Muscle layer of colon (tissue), 2 donors: ENCODE results near the gene STUB1.
"Not testable (repeated sequence)": the region's sequence is repeated elsewhere in the genome, so short reads cannot be mapped to it uniquely, and the experiment has no call there.

ENCODE experiments used
- H3K27ac ChIP-seq: one replicate; pipeline ENCODE4 v1.7.0; 2013; ENCODE audit warnings: low read depth, mild to moderate bottlenecking, low read length, moderate library complexity
- H3K27me3 ChIP-seq, 2 donors: one replicate each; pipeline ENCODE4 v1.7.0; 2013; ENCODE audit warnings: low read length in 2 of 2, mild to moderate bottlenecking in 2 of 2; ENCODE audit not compliant: insufficient read depth in 2 of 2, control insufficient read depth in 1 of 2
- H3K36me3 ChIP-seq: one replicate; pipeline ENCODE4 v1.7.0; 2013; ENCODE audit warnings: mild to moderate bottlenecking, low read length; ENCODE audit not compliant: insufficient read depth
- H3K4me1 ChIP-seq: one replicate; pipeline ENCODE4 v1.7.0; 2013; ENCODE audit warnings: mild to moderate bottlenecking, low read length; ENCODE audit not compliant: insufficient read depth
- H3K4me3 ChIP-seq, 2 donors: one replicate each; pipeline ENCODE4 v1.7.0; 2013; ENCODE audit warnings: low read length in 2 of 2, low read depth in 1 of 2, mild to moderate bottlenecking in 1 of 2, moderate library complexity in 1 of 2
- H3K9ac ChIP-seq: one replicate; pipeline ENCODE4 v1.7.0; 2013; ENCODE audit warnings: low read length
- H3K9me3 ChIP-seq: one replicate; pipeline ENCODE4 v1.7.0; 2013; ENCODE audit warnings: mild to moderate bottlenecking, low read length
- donor health status: abdominal sarcoma.
- donor health status: Adenocarcinoma of cecum.

STUB1 gene

GRCh38 chr16:706189-707061 is 26.2 kb downstream of the STUB1 start:
- Histone ChIP-seq H3K4me3 (no peak overlapping the region), H3K9ac (no peak overlapping the region), H3K27ac (no peak overlapping the region), H3K9me3 (no peaks in the 10 kb centered on the region), H3K27me3 (peaks cover 57 to 92% of the 10 kb centered on the region in 2 donors), H3K36me3 (no peaks in the 10 kb centered on the region), H3K4me1 (no peaks in the 10 kb centered on the region)

GRCh38 chr16:707062-707538 is 26.9 kb downstream of the STUB1 start:
- Histone ChIP-seq H3K9ac (no peak overlapping the region), H3K27ac (no peak overlapping the region), H3K9me3 (no peaks in the 10 kb centered on the region), H3K4me1 (no peaks in the 10 kb centered on the region), H3K27me3 (peaks cover 59 to 88% of the 10 kb centered on the region in 2 donors), H3K36me3 (no peaks in the 10 kb centered on the region), H3K4me3 (no peak overlapping the region)

- no peaks in the 10 kb centered on the region for H3K9me3 ChIP-seq
- H3K36me3 ChIP-seq, result no peaks in the 10 kb centered on the region
- no peak overlapping the region for H3K9ac ChIP-seq
- H3K4me1 ChIP-seq, result no peaks in the 10 kb centered on the region
- no peak overlapping the region for H3K4me3 ChIP-seq
- H3K27ac ChIP-seq, result no peak overlapping the region
- peaks cover 57 to 79% of the 10 kb centered on the region in 2 donors for H3K27me3 ChIP-seq
Observed at GRCh38 chr16:708019-708418, 27.8 kb downstream of the STUB1 start.

- no peaks in the 10 kb centered on the region for H3K4me1 ChIP-seq
- H3K27me3 ChIP-seq, result peaks cover 50 to 69% of the 10 kb centered on the region in 2 donors
- no peaks in the 10 kb centered on the region for H3K9me3 ChIP-seq
- no peak overlapping the region for H3K9ac ChIP-seq
- no peak overlapping the region for H3K4me3 ChIP-seq
- H3K27ac ChIP-seq, result no peak overlapping the region
- H3K36me3 ChIP-seq, result no peaks in the 10 kb centered on the region
Observed at GRCh38 chr16:708959-709358, 28.7 kb downstream of the STUB1 start.

GRCh38 chr16:709566-710499 is 29.6 kb downstream of the STUB1 start:
- Histone ChIP-seq H3K9ac (no peak overlapping the region), H3K27me3 (peaks cover 45 to 66% of the 10 kb centered on the region in 2 donors), H3K4me1 (peaks cover 3% of the 10 kb centered on the region), H3K36me3 (no peaks in the 10 kb centered on the region), H3K4me3 (no peak overlapping the region), H3K27ac (no peak overlapping the region), H3K9me3 (no peaks in the 10 kb centered on the region)

- H3K9ac ChIP-seq, result no peak overlapping the region
- peaks cover 45 to 63% of the 10 kb centered on the region in 2 donors for H3K27me3 ChIP-seq
- H3K4me3 ChIP-seq, result no peak overlapping the region
- no peak overlapping the region for H3K27ac ChIP-seq
- H3K36me3 ChIP-seq, result no peaks in the 10 kb centered on the region
- H3K9me3 ChIP-seq, result no peaks in the 10 kb centered on the region
- H3K4me1 ChIP-seq, result peaks cover 4% of the 10 kb centered on the region
Observed at GRCh38 chr16:710500-711075, 30.4 kb downstream of the STUB1 start.

GRCh38 chr16:711084-711483 is 30.9 kb downstream of the STUB1 start:
- no peak overlapping the region for H3K27ac ChIP-seq
- peaks cover 9% of the 10 kb centered on the region for H3K4me1 ChIP-seq
- H3K4me3 ChIP-seq, result no peak overlapping the region
- no peaks in the 10 kb centered on the region for H3K9me3 ChIP-seq
- H3K36me3 ChIP-seq, result no peaks in the 10 kb centered on the region
- H3K27me3 ChIP-seq, result peaks cover 45 to 65% of the 10 kb centered on the region in 2 donors
- no peak overlapping the region for H3K9ac ChIP-seq

GRCh38 chr16:711548-712320 is 31.5 kb downstream of the STUB1 start:
- Histone ChIP-seq H3K4me1 (peaks cover 15% of the 10 kb centered on the region), H3K27ac (no peak overlapping the region), H3K36me3 (no peaks in the 10 kb centered on the region), H3K4me3 (no peak overlapping the region), H3K9me3 (no peaks in the 10 kb centered on the region), H3K27me3 (peaks cover 45 to 65% of the 10 kb centered on the region in 2 donors), H3K9ac (no peak overlapping the region)

GRCh38 chr16:712740-713250 is 32.6 kb downstream of the STUB1 start:
- H3K27ac ChIP-seq, result not testable (repeated sequence)

GRCh38 chr16:714079-714478 is 33.9 kb downstream of the STUB1 start:
- no peak overlapping the region for H3K27ac ChIP-seq
- no peak overlapping the region for H3K4me3 ChIP-seq
- peaks cover 15% of the 10 kb centered on the region for H3K4me1 ChIP-seq
- H3K9me3 ChIP-seq, result no peaks in the 10 kb centered on the region
- no peaks in the 10 kb centered on the region for H3K36me3 ChIP-seq
- peaks cover 24 to 46% of the 10 kb centered on the region in 2 donors for H3K27me3 ChIP-seq
- no peak overlapping the region for H3K9ac ChIP-seq

More at GRCh38 chr16:712740-713250, 32.6 kb downstream of the STUB1 start:
- not testable (repeated sequence) for H3K4me3 ChIP-seq, H3K9ac ChIP-seq, H3K36me3 ChIP-seq, H3K9me3 ChIP-seq
- peaks cover 37 to 59% of the 10 kb centered on the region in 2 donors for H3K27me3 ChIP-seq
- peaks cover 15% of the 10 kb centered on the region for H3K4me1 ChIP-seq
